HG02981 (cell line): ENCODE results near the gene GPS1.
A peak's percentile ranks its signal among the peaks of the same experiment; 100 is the strongest.

Source experiments
- ATAC-seq: cut with Tn5 transposase; IDR thresholded peaks from one replicate; pipeline ENCODE4 v1.9.1; 2021; ENCODE audit warnings: mild to moderate bottlenecking, moderate library complexity; ENCODE audit not compliant: unreplicated experiment

GPS1 gene

DNA sequence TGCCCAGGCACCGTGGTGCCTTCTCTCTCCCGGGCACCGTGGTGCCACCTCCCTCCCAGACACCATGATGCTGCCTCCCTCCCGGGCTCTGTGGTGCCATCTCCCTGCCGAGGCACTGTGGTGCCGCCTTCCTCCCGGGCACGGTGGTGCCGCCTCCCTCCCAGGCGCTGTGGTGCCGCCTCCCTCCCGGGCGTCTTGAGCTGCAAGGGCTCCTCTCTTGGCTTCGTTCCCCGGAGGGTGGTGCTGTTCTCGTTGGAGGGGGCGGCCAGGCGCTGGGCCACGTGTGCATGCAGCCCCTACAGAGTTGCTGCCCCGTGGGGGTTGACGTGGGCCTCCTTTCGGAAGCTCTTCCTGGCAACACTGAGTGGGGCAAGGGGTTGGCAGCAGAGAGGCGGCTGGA lies 37.3 kb upstream of the GPS1 start:
- ATAC-seq: no peak

- no peak for ATAC-seq
These were observed 36.8 kb upstream of the GPS1 start for GRCh38 chr17:82014971-82015310.

GRCh38 chr17:82015311-82015971 lies 36.3 kb upstream of the GPS1 start:
- ATAC-seq: no peak

DNA sequence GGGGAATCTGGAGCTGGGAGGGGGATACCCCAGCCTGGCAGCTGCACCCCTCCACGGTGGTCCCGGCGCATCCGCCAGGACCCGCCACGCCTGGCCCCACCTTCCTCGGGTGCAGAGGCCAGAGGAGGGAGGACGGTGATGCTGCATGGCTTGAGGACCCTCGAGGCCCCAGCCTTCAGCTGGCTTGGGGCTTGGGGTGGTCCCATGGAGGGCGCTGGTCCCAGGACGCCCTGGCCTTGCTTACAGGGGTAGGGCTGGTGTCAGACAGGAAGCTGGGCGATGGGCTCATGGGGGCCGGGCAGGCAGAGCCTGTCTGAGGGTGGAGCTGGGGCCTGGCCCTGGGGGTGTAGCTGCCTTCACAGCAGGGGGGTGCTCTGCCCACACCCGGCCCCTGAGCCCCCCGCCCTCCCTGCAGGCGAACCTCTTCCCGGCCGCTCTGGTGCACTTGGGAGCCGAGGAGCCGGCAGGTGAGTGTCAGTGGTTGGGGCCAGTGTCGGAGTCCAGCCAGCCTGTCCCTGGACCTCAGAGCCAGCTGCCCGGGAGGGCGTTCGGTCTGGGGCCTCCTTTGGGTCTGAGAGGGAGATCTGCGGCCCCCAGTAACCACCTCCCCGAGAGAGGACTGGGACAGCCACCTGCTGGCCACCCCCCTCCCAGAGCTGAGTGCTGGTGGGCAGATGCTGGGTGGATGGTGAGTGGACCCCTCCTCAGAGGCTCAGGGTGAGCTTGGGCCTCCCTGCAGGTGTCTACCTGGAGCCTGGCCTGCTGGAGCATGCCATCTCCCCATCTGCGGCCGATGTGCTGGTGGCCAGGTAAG lies 35.4 kb upstream of the GPS1 start:
- no peak for ATAC-seq

DNA sequence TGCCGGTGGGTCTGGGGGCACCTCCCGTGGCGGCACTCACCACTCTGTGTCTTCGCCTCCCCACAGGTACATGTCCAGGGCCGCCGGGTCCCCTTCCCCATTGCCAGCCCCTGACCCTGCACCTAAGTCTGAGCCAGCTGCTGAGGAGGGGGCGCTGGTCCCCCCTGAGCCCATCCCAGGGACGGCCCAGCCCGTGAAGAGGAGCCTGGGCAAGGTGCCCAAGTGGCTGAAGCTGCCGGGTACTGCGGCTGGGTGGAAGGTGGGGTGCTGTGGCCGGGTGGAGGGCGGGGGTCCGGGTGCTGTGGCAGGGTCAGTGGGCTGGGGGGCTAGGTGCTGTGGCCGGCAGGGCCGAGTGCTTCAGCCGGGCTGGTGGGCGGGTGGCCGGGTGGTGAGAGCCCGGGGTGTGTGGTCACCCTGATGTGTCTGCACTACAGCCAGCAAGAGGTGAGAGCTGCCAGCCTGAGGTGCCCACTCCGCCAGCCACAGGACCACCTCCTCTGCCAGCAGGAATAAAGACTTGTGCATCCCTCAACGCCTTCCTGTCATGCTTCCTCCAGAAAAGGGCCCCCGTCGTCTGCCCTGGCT lies 34.7 kb upstream of the GPS1 start:
- no peak for ATAC-seq

GRCh38 chr17:82017612-82018151 lies 34.0 kb upstream of the GPS1 start:
- ATAC-seq: no peak

GRCh38 chr17:82018152-82018988 lies 33.3 kb upstream of the GPS1 start:
- no peak for ATAC-seq

- ATAC-seq: no peak
These were observed 32.6 kb upstream of the GPS1 start for GRCh38 chr17:82018989-82019689.

DNA sequence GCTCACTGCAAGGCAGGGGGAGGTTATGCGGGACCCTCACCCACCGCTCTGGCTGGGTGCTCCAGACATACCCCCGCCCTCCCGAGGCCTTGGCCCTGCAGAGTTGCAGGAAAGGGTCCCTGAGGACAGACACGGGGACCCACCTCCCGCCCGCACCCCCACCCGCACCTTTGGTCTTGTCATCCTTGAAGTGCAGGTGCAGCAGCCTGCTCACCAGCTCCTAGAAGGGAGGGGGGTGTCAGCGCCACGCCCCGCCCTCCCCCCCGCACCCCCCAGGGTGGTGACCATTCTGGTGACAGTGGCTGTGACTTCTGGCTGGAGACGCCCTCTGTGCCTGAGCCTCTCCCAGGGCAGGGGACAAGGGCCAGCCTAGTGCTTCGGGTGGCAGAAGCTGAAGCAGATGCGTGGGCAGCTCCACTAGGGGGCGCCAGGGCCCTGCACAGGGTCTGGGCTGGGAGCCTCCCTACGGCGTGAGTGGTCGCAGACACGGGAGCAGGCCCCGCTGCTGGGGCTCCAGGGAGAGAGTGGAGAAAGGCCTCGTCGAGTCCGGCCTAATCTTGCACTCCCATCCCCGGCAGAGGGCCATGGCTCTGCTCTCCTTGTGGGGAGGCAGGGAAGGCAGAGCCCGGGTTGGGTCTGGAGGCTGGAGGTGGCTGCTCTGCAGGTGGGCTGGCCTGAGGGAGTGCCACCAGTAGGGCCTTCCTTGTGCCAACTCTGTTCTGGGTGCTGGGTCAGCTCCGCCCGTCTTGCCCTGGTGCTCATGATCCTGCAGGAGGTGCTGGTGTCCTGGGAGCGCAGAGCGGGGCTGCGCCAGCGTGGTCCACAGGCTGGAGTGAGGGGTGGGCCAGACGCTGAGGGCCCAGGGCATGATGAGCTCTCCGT lies 31.8 kb upstream of the GPS1 start:
- ATAC-seq: no peak

DNA sequence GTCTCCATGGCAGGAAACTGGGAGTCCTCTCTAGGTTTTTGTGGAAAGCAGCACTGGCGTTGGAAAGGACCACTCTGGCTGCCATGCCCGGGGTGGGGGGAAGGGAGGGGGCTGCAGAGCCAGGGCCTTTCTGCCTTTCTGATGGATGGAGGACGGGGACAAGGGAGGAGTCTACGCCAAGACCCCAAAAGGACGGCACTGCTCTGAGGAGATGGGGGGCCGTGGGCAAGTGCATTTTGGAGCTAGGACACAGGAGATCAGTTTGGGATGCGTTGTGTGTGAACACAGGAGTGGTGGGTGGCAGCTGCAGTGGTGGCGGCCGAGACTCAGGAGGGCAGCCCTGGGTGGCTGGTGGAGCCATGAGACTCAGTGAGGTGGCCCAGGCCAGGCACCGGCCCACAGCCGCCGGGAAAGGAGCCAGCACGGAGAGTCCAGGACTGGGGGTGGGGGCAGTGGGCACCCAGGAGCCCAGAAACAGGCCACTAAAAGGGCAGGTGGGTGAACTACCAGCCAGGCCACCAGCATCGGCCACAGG lies 31.1 kb upstream of the GPS1 start:
- no peak for ATAC-seq

- ATAC-seq: no peak
These were observed 30.4 kb upstream of the GPS1 start for GRCh38 chr17:82021107-82021899.

DNA sequence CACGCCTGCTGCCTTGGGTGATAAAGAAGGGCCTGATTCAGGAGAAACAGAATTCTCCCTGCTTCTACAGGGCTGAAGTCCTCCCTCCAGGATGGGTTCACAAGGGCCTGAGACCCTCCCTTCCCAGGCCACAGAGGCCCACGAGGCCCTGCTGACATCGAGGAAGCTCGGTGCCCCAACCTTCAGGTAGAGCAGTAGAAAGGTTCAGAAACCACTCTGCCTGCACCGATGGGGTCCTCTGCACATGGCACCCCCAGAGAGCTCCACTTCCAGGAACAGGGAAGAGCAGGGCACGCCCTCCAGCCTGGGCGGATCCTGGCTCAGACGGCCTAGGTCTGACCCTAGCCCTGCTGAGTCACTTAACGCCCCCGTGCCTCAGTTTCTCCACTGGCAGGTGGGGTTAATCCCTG lies 29.8 kb upstream of the GPS1 start:
- ATAC-seq: no peak

DNA sequence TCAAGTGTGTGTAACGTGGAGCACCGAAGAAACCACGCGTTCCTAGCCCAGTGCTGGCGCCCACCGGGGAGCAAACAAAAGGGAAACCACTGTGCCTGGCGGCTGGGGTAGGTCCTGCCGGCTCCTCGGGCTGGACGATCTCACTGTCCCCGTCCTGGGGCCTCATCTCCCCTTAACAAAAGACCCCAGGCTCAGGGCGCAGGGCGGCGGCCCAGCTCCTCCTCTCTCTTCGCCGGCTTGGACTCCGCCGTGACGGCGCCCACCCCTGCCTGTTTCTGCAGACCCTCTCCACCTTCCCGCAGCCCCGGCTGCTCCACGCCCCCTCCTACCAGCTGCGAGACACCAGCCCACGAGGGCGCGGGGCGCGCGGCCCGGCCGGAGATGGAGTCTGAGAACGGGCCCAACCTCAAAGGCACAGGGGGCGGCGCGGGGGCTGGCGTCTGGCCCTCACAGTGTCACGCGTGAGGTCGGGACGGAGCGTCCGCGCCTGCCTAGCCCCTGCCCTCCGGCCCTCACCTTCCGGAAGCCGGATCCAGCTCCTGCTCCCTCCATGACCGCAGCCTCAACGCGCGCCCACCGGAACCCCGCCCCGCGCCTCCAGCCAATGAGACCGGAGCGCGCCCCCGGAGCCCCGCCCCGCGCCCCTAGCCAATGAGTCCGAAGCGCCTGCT lies 29.3 kb upstream of the GPS1 start, which contains the start of gene CENPX:
Gene CENPX, minus strand, starts transcription at position 569 of the 671 bp plus-strand sequence. Its CDS starts 17 bp downstream, at position 552.
- no peak for ATAC-seq

DNA sequence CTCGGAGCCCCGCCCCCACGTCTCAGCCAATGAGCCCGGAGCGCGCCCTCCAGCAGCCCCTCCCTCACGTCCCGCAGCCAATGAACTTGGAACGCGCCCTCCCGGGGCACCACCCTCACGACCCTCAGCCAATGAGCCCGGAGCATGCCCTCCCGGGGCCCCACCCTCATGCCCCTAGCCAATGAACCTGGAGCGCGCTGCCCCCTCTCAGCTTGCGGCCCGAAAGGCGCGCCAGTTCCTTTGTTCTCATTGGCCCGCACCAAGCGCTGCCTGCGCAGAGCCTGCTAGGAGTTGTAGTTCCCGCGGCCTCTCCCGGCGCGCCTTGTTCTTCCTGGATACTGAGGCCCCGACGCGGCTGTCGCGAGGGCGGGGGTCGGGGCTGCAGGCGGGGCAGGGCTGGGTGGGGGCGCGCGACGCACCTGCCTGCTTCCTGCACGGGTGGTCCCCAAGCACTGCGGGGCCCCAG lies 28.7 kb upstream of the GPS1 start, which contains the start of gene LRRC45:
Gene LRRC45, plus strand, starts transcription at position 325 of the 466 bp plus-strand sequence. CDS start 339 bp downstream, outside the sequence.
- peak; percentile 81 for ATAC-seq

GRCh38 chr17:82023447-82024241 lies 28.1 kb upstream of the GPS1 start:
- ATAC-seq: no peak

DNA sequence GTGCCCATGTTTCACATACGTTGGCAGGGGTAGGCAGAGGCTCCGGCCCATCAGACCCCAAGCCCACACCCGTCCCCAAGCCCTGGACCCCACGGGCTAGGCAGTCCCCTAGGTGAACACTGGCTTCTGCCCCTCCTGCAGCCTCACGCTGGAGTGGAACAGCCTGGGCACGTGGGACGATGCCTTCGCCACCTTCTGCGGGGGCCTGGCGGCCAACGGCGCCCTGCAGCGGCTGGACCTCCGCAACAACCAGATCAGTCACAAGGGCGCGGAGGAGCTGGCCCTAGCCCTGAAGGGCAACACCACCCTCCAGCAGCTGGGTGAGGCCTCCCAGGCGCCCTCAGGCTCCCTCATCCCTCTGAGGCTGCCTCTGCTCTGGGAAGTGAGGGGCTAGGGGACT lies 26.8 kb upstream of the GPS1 start:
- ATAC-seq: no peak
